GM06990 (cell line): ENCODE data around the gene SLC66A1.
A peak's percentile ranks its signal among the peaks of the same experiment; 100 is the strongest.

Experiments
- DNase-seq: peaks from one replicate; pipeline ENCODE4 v3.0.0-alpha.2; 2011; ENCODE audit not compliant: insufficient read length; ENCODE audit errors: extremely low read depth
- H3K27me3 ChIP-seq: replicated peaks from 2 replicates; pipeline ENCODE4 v1.6.0; 2011; ENCODE audit warnings: low read length; ENCODE audit not compliant: control insufficient read depth, insufficient read depth
- H3K36me3 ChIP-seq: 2 replicates; pipeline ENCODE4 v1.5.1; 2011; ENCODE audit warnings: low read length; ENCODE audit not compliant: control insufficient read depth, insufficient read depth
- H3K4me3 ChIP-seq: replicated peaks from 2 replicates; pipeline ENCODE4 v1.5.1; 2011; ENCODE audit warnings: low read depth, mild to moderate bottlenecking, control low read depth, low read length
- TF ChIP-seq, protein P1 (sequence below): IDR thresholded peaks from 2 replicates; pipeline ENCODE4 v1.5.1; 2011; ENCODE audit warnings: low read length, control low read depth, mild to moderate bottlenecking, inconsistent platforms; ENCODE audit not compliant: insufficient read depth, poor library complexity, severe bottlenecking

The SLC66A1 gene

GRCh38 chr1:19310061-19310460, 2.1 kb upstream of the SLC66A1 start:
- DNase-seq: no peak
- TF ChIP-seq, protein P1, sequence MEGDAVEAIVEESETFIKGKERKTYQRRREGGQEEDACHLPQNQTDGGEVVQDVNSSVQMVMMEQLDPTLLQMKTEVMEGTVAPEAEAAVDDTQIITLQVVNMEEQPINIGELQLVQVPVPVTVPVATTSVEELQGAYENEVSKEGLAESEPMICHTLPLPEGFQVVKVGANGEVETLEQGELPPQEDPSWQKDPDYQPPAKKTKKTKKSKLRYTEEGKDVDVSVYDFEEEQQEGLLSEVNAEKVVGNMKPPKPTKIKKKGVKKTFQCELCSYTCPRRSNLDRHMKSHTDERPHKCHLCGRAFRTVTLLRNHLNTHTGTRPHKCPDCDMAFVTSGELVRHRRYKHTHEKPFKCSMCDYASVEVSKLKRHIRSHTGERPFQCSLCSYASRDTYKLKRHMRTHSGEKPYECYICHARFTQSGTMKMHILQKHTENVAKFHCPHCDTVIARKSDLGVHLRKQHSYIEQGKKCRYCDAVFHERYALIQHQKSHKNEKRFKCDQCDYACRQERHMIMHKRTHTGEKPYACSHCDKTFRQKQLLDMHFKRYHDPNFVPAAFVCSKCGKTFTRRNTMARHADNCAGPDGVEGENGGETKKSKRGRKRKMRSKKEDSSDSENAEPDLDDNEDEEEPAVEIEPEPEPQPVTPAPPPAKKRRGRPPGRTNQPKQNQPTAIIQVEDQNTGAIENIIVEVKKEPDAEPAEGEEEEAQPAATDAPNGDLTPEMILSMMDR: no peak
- no peak overlapping the region for H3K4me3 ChIP-seq
- peaks cover 2% of the 10 kb centered on the region for H3K36me3 ChIP-seq
- H3K27me3 ChIP-seq: no peaks in the 10 kb centered on the region

DNA sequence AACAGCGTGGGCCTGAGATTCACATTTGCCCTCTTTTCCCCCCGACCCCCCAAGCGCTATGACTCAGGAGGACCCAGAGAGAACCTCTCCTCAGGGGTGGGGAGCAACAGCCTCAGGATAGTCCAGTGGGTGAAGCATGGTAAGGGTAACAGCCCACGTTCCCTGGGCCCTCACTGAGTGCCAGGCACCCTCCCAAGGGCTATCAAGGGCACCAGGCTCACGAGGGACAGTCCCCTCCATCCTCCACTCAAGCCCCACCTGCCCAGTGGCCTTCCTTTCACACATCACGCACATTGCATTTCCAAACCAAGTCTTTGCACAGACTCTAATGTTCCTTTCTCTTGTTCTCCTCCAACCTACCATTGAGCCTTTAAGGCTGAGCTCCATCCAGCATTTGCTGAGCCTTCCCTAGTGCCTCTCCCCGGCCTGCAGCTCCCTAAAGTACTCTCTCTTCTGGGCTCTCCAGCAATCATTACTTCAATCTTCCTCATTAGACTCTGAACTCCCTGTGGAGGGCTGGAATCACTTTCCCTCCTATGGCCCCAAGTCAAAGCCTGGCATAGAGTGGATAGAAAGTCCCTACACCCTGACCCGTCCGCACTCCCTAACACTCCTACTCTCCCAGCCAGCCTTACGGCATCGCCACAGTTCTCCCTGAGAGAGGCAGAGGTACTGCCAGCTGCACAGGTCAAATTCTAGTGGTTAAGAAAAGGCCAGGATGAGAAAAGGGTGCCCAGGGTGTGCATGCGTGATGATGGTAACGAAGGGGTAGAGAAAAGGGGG, 1.2 kb upstream of the SLC66A1 start:
- TF ChIP-seq, protein P1: no peak
- Histone ChIP-seq H3K4me3 (peak overlapping the region; percentile 82), H3K27me3 (no peaks in the 10 kb centered on the region), H3K36me3 (no peaks in the 10 kb centered on the region; the same call in 1 of the 2 replicates)
- DNase-seq: no peak

- DNase-seq: no peak
- Histone ChIP-seq H3K27me3 (no peaks in the 10 kb centered on the region), H3K36me3 (no peaks in the 10 kb centered on the region; the same call in 1 of the 2 replicates), H3K4me3 (peak overlapping the region; percentile 82)
- TF ChIP-seq, protein P1: no peak
Observed at GRCh38 chr1:19311503-19311930, 609 bp upstream of the SLC66A1 start.

GRCh38 chr1:19312782-19313635, 883 bp downstream of the SLC66A1 start:
- Histone ChIP-seq H3K4me3 (peak overlapping the region; percentile 80), H3K27me3 (no peaks in the 10 kb centered on the region), H3K36me3 (no peaks in the 10 kb centered on the region; the same call in 1 of the 2 replicates)
- peak; percentile 48 for DNase-seq
- TF ChIP-seq, protein P1: no peak

DNA sequence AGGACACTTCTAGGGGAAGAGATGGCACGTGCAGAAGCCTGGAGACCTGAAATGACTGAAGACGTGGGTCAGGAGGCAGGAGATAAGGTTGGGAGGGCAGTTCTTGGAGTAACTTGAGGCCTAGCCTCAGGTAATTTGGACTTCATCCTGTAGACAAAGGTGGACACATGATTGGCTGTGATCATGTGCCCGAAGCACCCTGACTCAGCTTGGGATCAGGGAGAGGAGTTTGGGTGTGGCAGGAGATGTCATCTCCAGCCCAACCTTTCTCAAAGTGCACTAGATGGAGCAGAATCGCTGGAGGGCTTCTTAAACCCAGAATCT, 1.5 kb downstream of the SLC66A1 start:
- no peaks in the 10 kb centered on the region for H3K27me3 ChIP-seq
- DNase-seq: no peak
- H3K4me3 ChIP-seq: peak overlapping the region; percentile 7; the same call in 1 of the 2 replicates
- TF ChIP-seq, protein P1: no peak
- H3K36me3 ChIP-seq: peaks cover 3% of the 10 kb centered on the region; the same call in 1 of the 2 replicates
